Endodermal cell (in vitro differentiated cells): ENCODE results near the gene BHLHE23. TPM values are rescaled to one million over a fixed set of nuclear protein-coding genes. Genes with fewer than 3 reads are reported as not detected.

ENCODE experiments used
- DNase-seq: peaks from one replicate; pipeline ENCODE4 v3.0.0-alpha.2; 2017
- H3K27ac ChIP-seq: 2 replicates; pipeline ENCODE4 v1.5.1; 2013; ENCODE audit warnings: mild to moderate bottlenecking, low read depth, low read length, moderate library complexity
- H3K27me3 ChIP-seq: 2 replicates; pipeline ENCODE4 v1.6.1; 2013; ENCODE audit warnings: mild to moderate bottlenecking, low read length, moderate library complexity; ENCODE audit not compliant: insufficient read depth, control insufficient read depth, poor library complexity, severe bottlenecking
- H3K36me3 ChIP-seq: 2 replicates; pipeline ENCODE4 v1.7.0; 2013; ENCODE audit warnings: mild to moderate bottlenecking, low read length, moderate library complexity; ENCODE audit not compliant: control insufficient read depth, insufficient read depth
- H3K4me1 ChIP-seq: one replicate; pipeline ENCODE4 v1.7.0; 2013; ENCODE audit warnings: low read length; ENCODE audit not compliant: control insufficient read depth, insufficient read depth
- H3K4me3 ChIP-seq: 2 replicates; pipeline ENCODE4 v1.5.1; 2013; ENCODE audit warnings: mild to moderate bottlenecking, low read length, moderate library complexity
- H3K9ac ChIP-seq: 2 replicates; pipeline ENCODE4 v1.6.1; 2013; ENCODE audit warnings: mild to moderate bottlenecking, low read length, moderate library complexity; ENCODE audit not compliant: poor library complexity, severe bottlenecking; ENCODE audit errors: extremely low read depth
- H3K9me3 ChIP-seq: 2 replicates; pipeline ENCODE4 v1.6.1; 2013; ENCODE audit warnings: mild to moderate bottlenecking, low read length, moderate library complexity; ENCODE audit not compliant: control insufficient read depth
- H3K27ac Mint-ChIP-seq: 2 replicates; pipeline ENCODE4 v1.8.0; 2020; ENCODE audit warnings: mixed read lengths
- H3K27me3 Mint-ChIP-seq: 2 replicates; pipeline ENCODE4 v1.8.0; 2021; ENCODE audit warnings: mild to moderate bottlenecking, mixed read lengths; ENCODE audit not compliant: insufficient read depth
- H3K36me3 Mint-ChIP-seq: 2 replicates; pipeline ENCODE4 v1.8.0; 2020; ENCODE audit warnings: low read depth, mixed read lengths
- H3K4me1 Mint-ChIP-seq: 2 replicates; pipeline ENCODE4 v1.8.0; 2020; ENCODE audit warnings: mixed read lengths
- H3K4me3 Mint-ChIP-seq: 2 replicates; pipeline ENCODE4 v1.8.0; 2020; ENCODE audit warnings: mild to moderate bottlenecking, moderate library complexity, mixed read lengths
- H3K9me3 Mint-ChIP-seq: 2 replicates; pipeline ENCODE4 v1.8.0; 2020; ENCODE audit warnings: mild to moderate bottlenecking, mixed read lengths
- WGBS, 2 experiments: methylation state at CpG; one replicate each; pipeline versions ENCODE4 v1.1.5 to v1.1.7; 2013; ENCODE audit warnings: missing lambda C conversion rate in 2 of 2, mixed read lengths in 1 of 2; ENCODE audit not compliant: insufficient coverage in 1 of 2, insufficient read length in 1 of 2; 5-methylcytosine and 5-hydroxymethylcytosine counted together
- total RNA-seq, 2 donors: library from RNA; stranded (reverse); fragmentation: NEBNext Ultra II Directional in 1 of 2; extraction: Animal tissue kit (Norgen Biotek cat#: 25700) in 1 of 2; gene quantifications; 2 replicates in 1 of 2; 3 replicates in 1 of 2; pipeline ENCODE4 v1.2.1, GENCODE V29; 2021
- TF ChIP-seq, protein P1 (sequence below): fragments of 200-600 bp; sonication (generic); conservative IDR thresholded peaks from 2 replicates; pipeline ENCODE4 v1.5.0; 2021; ENCODE audit warnings: antibody characterized with exemption, mild to moderate bottlenecking

Gene BHLHE23
- total RNA-seq, 2 donors from 2014 or later: not detected

DNA sequence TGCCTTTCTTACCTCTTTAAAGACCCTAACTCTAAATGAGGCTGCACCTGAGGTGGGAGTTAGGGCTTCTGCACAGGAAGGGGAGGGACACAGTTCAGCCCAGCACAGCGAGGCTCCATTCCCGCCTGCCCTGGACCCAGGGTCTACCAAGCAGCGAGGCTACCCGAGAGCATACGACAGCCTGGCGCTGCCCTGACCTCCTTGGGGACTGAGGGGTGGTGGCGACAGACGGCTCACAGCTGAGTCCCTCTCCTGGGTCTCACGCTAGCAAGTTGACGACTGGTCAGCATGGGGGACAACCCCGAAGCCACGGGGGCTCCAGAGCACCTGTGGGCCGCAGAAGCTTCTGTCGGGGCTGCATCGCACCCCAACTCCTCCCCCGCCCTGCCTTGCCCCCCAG lies 29.9 kb downstream of the BHLHE23 start:
- Histone ChIP-seq H3K27ac (no peak overlapping the region), H3K36me3 (no peaks in the 10 kb centered on the region), H3K27me3 (peaks cover 59% of the 10 kb centered on the region), H3K4me3 (no peak overlapping the region), H3K4me1 (no peaks in the 10 kb centered on the region), H3K9me3 (no peaks in the 10 kb centered on the region), H3K9ac (no peak overlapping the region)
- no peak overlapping the region for H3K4me3 Mint-ChIP-seq
- H3K27me3 Mint-ChIP-seq: peaks cover 44% of the 10 kb centered on the region
- H3K27ac Mint-ChIP-seq: no peak overlapping the region
- WGBS, 2 experiments: 92 to 96% methylated on average over 11 to 16 of the region's 16 CpGs
- no peaks in the 10 kb centered on the region for H3K9me3 Mint-ChIP-seq
- TF ChIP-seq, protein P1, sequence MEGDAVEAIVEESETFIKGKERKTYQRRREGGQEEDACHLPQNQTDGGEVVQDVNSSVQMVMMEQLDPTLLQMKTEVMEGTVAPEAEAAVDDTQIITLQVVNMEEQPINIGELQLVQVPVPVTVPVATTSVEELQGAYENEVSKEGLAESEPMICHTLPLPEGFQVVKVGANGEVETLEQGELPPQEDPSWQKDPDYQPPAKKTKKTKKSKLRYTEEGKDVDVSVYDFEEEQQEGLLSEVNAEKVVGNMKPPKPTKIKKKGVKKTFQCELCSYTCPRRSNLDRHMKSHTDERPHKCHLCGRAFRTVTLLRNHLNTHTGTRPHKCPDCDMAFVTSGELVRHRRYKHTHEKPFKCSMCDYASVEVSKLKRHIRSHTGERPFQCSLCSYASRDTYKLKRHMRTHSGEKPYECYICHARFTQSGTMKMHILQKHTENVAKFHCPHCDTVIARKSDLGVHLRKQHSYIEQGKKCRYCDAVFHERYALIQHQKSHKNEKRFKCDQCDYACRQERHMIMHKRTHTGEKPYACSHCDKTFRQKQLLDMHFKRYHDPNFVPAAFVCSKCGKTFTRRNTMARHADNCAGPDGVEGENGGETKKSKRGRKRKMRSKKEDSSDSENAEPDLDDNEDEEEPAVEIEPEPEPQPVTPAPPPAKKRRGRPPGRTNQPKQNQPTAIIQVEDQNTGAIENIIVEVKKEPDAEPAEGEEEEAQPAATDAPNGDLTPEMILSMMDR: no peak
- no peaks in the 10 kb centered on the region for H3K4me1 Mint-ChIP-seq
- no peaks in the 10 kb centered on the region for H3K36me3 Mint-ChIP-seq
- no peak for DNase-seq

DNA sequence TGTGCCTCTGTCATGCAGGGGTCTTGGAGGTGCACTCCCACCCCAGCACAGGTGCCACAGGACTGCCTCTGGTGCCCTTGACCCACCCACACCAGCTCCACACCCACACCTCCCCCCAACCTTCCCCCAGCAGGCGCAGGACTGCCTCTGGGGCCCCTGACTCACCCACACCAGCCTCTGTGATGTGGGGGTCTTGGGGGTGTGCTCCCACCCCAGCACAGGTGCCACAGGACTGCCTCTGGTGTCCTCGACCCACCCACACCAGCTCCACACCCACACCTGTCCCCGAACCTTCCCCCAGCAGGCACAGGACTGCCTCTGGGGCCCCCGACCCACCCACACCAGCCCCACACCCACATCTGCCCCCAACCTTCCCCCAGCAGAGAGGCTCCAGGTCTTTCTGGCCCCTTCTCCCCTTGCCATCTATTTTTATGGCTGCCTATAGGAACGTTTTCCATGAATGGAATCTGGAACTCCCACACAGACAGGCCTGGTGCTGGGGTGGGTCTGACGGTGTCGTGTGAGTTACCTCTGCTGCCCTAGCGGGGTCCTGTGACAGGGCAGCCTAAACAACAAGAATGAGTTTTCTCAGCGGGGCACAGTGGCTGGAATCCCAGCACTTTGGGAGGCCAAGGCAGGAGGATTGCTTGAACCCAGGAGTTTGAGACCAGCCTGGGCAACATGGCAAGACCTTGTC lies 30.8 kb downstream of the BHLHE23 start:
- Histone ChIP-seq H3K9me3 (no peaks in the 10 kb centered on the region), H3K36me3 (no peaks in the 10 kb centered on the region), H3K4me3 (no peak overlapping the region), H3K27me3 (peaks cover 66% of the 10 kb centered on the region), H3K9ac (no peak overlapping the region), H3K27ac (no peak overlapping the region), H3K4me1 (no peaks in the 10 kb centered on the region)
- WGBS, 2 experiments: 66 to 75% methylated on average over 5 to 9 of the region's 9 CpGs
- no peaks in the 10 kb centered on the region for H3K4me1 Mint-ChIP-seq
- H3K27me3 Mint-ChIP-seq: peaks cover 47% of the 10 kb centered on the region
- TF ChIP-seq, protein P1: no peak
- H3K36me3 Mint-ChIP-seq: no peaks in the 10 kb centered on the region
- no peak for DNase-seq
- no peak overlapping the region for H3K4me3 Mint-ChIP-seq
- no peak overlapping the region for H3K27ac Mint-ChIP-seq
- H3K9me3 Mint-ChIP-seq: no peaks in the 10 kb centered on the region

DNA sequence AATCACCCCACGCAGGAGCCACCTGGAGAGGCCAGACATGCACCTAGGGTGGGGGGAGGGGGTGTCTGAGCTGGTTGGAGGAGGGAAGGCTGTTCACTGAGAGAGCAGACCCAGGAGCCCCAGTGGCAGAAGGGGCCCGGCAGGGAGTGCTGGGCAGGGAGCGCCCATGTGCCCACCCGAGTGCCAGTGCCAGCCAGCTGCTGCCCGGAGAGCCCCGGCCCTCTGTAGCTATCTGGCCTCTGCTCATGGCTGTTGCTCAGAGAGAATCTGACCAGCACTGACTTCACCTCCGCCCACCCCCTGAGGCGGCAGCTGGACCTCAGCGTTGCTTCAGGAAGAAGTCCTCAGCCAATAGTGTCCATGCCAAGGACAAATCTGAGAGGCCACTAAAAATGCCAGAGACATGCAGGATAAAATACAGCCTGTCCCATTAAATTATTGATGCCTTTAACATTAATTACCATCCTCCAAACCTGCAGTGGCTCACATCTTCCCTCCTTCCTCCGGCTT lies 31.5 kb downstream of the BHLHE23 start:
- H3K36me3 Mint-ChIP-seq: no peaks in the 10 kb centered on the region
- H3K9ac ChIP-seq: no peak overlapping the region
- peaks cover 47% of the 10 kb centered on the region for H3K27me3 Mint-ChIP-seq
- H3K4me3 Mint-ChIP-seq: no peak overlapping the region
- H3K4me1 Mint-ChIP-seq: no peaks in the 10 kb centered on the region
- no peak overlapping the region for H3K4me3 ChIP-seq
- no peak for DNase-seq
- no peaks in the 10 kb centered on the region for H3K9me3 ChIP-seq
- peaks cover 64% of the 10 kb centered on the region for H3K27me3 ChIP-seq
- H3K36me3 ChIP-seq: no peaks in the 10 kb centered on the region
- no peaks in the 10 kb centered on the region for H3K9me3 Mint-ChIP-seq
- no peak overlapping the region for H3K27ac ChIP-seq
- no peaks in the 10 kb centered on the region for H3K4me1 ChIP-seq
- H3K27ac Mint-ChIP-seq: no peak overlapping the region
- 72 to 75% methylated on average over 6 to 10 of the region's 10 CpGs for WGBS, 2 experiments
- TF ChIP-seq, protein P1: no peak
